Stimulated activated CD4-positive, alpha-beta T cell treated with anti-CD3 and anti-CD28 coated beads, Interleukin-15, amount 100 ng/mL, for 1 hour (primary cell): Measurements from ENCODE around the gene DYDC1.
"Not testable (repeated sequence)": the region's sequence is repeated elsewhere in the genome, so short reads cannot be mapped to it uniquely, and the experiment has no call there.

Experiments
- DNase-seq, 2 donors: peaks; one replicate each; pipeline ENCODE4 v3.0.0-alpha.2; 2020; ENCODE audit warnings: low read depth in 1 of 2, low spot score in 1 of 2

Gene DYDC1

GRCh38 chr10:80344912-80345311 is 11.6 kb downstream of the DYDC1 start:
- no peak for DNase-seq

GRCh38 chr10:80344276-80344675 is 12.3 kb downstream of the DYDC1 start:
- DNase-seq: no peak

DNA sequence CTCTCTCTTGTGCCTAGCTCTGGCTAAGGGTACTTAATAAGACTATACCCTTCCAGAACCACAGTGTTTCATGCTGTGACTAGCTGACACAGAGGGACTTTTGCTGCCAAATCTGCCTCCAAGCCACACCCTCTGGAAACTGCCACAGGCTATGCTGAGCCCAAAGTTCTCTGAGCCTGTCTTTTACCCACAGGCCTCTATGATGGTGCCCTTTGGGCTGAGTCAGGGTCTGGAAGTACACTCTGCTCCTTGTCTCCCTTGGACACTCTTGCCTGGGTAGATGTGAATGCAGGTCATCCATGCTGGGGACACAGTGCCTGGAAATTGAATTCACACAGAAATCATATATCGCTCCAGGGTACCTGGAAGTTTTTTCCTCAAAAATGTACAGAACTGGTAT is 22.6 kb downstream of the DYDC1 start:
- no peak for DNase-seq

DNA sequence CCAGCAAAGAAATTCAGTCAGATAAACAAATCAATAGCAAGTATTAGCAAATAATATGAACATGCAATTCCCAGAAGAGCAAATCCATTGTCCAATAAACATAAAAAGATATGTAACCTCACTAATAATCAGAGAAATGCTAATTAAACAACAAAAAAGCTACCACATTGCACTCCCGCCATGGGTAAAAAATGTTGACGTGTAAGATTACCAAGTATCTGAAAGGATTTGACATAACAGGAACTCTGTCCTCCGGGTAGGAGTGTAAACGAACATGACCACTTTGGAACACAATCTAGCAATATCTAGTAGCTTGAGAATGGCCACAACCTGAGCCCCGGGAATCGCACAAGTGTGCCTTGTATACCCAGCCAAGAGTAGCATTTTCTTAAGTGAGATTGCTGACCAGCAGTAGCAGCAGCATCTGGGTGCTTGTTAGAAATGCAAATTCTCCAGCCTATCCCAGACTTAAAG is 31.6 kb downstream of the DYDC1 start:
- no peak for DNase-seq

GRCh38 chr10:80324086-80324485 is 32.5 kb downstream of the DYDC1 start:
- no peak for DNase-seq

- DNase-seq: no peak
These were observed 33.2 kb downstream of the DYDC1 start for GRCh38 chr10:80323311-80323710.

- no peak for DNase-seq
These were observed 33.8 kb downstream of the DYDC1 start for GRCh38 chr10:80322711-80323110.

GRCh38 chr10:80322158-80322557 is 34.4 kb downstream of the DYDC1 start:
- DNase-seq: no peak

GRCh38 chr10:80321183-80321582 is 35.4 kb downstream of the DYDC1 start:
- DNase-seq: no peak

- DNase-seq: no peak
These were observed 36.2 kb downstream of the DYDC1 start for GRCh38 chr10:80320377-80320776.

DNA sequence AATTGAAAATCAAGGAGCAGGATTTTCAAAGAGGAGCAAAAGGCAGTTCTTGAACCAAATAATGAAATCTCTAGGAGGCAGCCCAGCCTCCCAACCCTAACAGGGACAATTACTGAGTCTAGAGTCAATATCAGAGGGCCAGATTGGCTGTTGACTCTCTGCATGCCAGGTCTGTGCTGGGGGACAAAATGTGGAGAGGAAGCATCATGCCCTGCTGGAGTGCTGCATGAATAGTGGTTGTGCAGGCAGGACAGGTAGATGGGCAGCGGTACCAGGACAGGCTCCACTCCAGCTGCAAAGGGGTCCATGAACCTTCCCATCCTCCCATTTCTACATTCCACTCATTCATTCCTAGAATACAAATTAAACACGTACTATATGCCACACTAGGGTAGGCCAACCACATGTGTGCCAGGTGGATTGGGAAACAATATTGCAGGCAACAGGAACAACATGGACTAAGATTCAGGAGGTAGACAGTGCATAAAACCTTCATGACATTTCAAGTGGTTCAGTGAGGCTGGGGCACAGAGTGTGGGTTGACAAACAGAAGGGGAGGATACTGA is 36.7 kb downstream of the DYDC1 start:
- no peak for DNase-seq

- DNase-seq: no peak
These were observed 37.2 kb downstream of the DYDC1 start for GRCh38 chr10:80319318-80319717.

DNA sequence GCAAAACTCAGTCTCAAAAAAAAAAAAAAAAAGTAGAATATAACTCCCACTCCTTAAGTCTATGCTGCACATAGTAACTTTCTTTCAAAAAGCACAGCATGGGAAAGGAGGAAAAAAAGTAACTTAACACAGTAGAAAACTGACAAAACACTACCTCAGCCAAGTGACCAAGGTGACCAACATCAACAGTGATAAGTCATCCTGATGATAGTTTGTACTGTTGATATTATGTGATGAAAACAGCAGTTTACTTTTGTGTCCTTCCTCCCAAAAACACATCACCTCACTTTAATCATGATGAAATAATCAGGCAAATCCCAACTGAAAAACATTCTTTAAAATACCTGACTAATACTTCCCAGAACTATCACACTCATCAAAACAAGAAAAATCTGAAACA is 37.8 kb downstream of the DYDC1 start:
- DNase-seq: no peak

DNA sequence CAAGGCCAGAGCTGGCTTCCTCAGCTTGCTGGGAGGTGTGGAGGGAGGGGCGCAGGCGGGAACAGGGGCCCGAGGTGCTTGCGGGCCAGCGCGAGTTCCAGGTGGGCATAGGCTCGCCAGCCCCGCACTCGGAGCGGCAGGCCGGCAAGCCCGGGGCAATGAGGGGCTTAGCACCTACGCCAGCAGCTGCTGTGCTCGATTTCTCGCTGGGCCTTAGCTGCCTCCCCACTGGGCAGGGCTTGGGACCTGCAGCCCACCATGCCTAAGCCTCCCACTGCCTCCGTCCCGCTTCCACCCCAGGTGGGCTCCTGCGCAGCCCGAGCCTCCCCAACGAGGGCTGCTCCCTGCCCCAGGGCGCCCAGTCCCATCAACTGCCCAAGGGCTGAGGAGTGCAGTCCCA is 41.2 kb downstream of the DYDC1 start:
- DNase-seq: no peak

DNA sequence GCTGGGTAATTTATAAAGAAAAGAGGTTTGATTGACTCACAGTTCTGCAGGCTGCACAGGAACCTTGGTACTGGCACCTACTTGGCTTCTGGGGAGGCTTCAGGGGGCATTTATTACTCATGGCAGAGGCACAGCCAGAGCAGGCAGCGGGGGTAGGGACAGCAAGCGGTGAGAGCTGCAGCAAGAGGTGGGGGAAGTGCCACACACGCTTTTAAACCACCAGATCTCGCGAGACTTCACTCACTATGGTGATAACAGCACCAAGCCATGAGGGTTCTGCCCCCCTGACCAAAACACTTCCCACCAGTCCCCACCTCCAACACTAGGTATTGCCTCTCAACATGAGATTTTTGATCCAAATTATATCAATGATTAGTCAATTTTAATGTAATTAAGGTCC is 43.0 kb downstream of the DYDC1 start:
- no peak for DNase-seq

DNA sequence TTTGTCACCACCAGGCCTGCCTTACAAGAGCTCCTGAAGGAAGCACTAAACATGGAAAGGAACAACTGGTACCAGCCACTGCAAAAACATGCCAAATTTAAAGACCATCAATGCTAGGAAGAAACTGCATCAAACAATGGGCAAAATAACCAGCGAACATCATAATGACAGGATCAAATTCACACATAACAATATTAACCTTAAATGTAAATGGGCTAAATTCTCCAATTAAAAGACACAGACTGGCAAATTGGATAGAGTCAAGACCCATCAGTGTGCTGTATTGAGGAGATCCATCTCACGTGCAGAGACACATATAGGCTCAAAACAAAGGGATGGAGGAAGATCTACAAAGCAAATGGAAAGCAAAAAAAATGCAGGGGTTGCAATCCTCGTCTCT is 50.6 kb downstream of the DYDC1 start:
- DNase-seq: not testable (repeated sequence)

DNA sequence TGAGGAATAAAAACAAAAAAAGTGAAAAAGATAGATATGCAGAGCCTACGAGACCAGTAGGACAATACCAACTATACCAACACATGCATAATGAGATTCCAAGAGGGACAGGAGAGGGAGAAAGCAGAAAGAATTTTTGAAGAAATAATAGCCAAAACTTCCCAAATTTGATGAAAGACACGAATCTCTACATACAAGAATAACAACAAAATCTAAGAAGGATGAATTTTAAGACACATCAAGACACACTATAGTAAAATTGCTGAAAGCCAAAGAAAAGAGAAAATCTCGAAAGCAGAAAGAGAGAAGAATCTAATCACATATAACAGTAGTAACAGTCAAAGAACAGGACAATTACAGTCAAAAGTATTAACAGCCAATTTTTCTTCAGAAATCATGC is 59.6 kb downstream of the DYDC1 start:
- no peak for DNase-seq

DNA sequence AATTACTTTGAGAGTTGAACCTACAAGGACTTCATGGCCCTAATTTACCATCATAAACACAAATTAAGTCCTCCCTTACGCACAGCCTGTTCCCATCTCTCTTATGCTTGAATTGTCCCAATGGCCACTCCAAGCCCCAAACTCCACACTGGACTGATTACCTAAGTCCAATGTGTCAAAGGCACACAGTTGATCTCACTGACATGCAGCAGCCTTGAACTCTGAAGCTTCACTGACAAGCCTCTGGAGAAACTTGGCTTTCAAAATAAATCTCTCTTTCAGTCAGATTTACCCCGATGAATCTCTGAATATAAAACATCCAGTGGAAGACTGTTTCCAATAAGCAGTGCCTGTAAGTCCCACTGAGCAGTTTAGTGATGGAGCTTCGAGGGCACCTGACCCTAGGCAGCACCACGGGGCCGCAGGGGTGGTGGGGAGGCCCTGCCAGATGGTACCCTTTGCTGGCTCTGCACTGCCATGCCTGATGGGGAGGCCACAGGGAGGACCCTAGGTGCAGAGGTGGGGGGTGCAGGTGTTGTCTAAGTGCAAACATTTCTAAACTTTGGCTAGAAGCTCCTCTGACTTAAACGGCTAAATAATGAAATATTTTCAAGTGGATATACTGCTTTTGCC is 63.8 kb downstream of the DYDC1 start:
- DNase-seq: no peak

GRCh38 chr10:80290474-80291220 is 65.9 kb downstream of the DYDC1 start:
- no peak for DNase-seq

GRCh38 chr10:80289451-80290287 is 66.9 kb downstream of the DYDC1 start, which contains the start of gene MAT1A:
TSS of gene MAT1A (minus strand) at chr10:80289658. CDS start at chr10:80289423, 235 bp downstream.
- DNase-seq: no peak

- no peak for DNase-seq
These were observed 67.7 kb downstream of the DYDC1 start for GRCh38 chr10:80288849-80289248.
